GM21390 (cell line): Measurements from ENCODE around the gene NUCB1.
"Not testable (repeated sequence)": the region's sequence is repeated elsewhere in the genome, so short reads cannot be mapped to it uniquely, and the experiment has no call there.

Experiments
- ATAC-seq: cut with Tn5 transposase; IDR thresholded peaks from one replicate; pipeline ENCODE4 v1.9.1; 2021; ENCODE audit not compliant: unreplicated experiment

Gene NUCB1

DNA sequence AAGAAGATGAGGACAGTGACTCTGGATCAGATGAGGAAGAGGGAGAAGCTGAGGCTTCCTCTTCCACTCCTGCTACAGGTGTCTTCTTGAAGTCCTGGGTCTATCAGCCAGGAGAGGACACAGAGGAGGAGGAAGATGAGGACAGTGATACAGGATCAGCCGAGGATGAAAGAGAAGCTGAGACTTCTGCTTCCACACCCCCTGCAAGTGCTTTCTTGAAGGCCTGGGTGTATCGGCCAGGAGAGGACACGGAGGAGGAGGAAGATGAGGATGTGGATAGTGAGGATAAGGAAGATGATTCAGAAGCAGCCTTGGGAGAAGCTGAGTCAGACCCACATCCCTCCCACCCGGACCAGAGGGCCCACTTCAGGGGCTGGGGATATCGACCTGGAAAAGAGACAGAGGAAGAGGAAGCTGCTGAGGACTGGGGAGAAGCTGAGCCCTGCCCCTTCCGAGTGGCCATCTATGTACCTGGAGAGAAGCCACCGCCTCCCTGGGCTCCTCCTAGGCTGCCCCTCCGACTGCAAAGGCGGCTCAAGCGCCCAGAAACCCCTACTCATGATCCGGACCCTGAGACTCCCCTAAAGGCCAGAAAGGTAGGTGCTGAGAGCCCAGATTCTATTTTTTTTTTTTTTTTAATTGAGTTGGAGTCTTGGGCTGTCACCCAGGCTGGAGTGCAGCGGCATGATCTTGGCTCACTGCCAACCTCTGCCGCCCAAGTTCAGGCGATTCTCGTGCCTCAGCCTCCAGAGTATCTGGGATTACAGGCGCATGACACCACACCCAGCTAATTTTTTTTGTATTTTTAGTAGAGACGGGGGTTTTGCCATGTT lies 25.6 kb upstream of the NUCB1 start:
- no peak for ATAC-seq

DNA sequence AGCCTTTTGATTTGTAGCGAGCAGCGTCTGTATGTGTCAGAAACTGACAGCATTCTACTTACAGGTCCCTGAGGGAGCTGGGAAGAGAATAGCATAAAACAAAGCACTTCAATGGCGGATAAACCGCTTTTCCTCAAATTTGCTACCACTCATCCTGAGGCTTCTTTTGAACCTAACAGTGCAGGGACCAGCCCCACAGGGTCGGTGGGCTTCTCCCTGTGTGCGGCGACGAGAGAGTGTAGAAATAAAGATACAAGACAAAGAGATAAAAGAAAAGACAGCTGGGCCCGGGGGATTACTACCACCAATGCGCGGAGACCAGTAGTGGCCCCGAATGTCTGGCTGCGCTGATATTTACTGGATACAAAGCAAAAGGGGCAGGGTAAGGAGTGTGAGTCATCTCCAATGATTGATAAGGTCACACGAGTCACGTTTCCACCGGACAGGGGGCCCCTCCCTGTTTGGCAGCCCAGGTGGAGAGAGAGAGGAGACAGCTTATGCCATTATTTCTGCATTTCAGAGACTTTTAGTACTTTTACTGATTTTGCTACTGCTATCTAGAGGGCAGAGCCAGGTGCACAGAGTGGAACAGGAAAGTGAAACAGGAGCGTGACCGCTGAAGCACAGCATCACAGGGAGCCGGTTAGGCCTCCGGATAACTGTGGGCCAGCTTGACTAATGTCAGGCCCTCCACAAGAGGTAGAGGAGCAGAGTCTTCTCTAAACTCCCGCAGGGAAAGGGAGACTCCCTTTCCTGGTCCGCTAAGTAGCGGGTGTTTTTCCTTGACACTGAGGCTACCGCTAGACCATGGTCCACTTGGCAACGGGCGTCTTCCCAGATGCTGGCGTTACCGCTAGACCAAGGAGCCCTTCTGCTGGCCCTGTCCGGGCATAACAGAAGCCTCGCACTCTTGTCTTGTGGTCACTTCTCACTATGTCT lies 23.8 kb upstream of the NUCB1 start:
- ATAC-seq: not testable (repeated sequence)

DNA sequence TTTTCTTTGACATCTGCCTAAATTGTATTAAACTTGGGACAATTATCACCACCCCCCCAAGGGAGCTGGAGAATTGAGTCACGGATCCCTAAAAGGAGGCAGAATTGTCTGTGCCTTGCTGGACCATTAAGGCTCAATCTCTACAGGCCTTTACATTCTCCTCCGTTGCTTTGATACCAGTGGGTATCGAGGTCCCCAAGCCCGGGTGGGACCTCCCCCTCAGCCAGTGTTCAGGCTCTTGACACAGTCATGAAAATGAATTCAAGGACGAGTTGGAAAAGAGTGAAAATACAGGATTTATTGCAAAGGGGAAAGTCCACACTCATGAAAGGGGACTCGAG lies 22.3 kb upstream of the NUCB1 start:
- no peak for ATAC-seq

DNA sequence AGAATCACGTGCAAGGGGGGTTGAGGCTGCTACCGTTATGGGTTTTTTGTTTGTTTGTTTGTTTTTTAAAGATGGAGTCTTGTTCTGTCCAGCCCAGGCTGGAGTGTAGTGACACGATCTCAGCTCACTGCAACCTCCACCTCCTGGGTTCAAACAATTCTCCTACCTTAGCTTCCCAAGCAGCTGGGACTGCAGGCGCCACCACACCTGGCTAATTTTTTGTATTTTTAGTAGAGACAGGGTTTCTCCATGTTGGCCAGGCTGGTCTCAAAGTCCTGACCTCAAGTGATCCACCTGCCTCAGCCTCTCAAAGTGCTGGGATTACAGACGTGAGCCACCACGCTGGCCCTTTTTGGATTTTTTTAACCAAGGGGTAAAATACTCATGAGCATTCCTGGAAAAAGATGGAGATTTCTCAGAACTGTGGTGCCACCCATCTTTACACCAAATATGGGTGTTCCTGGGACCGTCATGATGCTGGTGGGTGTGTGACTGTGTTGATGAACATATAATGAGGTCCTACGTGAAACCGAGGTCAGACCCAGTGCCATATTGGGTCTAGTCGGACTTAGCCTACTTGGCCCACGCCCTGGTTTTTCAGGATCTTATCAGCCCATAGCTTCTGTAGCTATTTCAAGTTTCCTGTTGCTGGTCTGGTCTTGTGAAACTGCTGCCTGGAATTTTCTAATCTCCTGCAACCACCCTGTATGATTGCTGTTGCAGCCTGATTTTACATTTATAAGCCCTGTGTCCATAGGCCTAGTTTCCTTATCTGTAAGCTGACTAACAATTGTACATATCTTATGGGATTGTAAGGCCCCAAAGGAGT lies 21.7 kb upstream of the NUCB1 start:
- ATAC-seq: no peak

DNA sequence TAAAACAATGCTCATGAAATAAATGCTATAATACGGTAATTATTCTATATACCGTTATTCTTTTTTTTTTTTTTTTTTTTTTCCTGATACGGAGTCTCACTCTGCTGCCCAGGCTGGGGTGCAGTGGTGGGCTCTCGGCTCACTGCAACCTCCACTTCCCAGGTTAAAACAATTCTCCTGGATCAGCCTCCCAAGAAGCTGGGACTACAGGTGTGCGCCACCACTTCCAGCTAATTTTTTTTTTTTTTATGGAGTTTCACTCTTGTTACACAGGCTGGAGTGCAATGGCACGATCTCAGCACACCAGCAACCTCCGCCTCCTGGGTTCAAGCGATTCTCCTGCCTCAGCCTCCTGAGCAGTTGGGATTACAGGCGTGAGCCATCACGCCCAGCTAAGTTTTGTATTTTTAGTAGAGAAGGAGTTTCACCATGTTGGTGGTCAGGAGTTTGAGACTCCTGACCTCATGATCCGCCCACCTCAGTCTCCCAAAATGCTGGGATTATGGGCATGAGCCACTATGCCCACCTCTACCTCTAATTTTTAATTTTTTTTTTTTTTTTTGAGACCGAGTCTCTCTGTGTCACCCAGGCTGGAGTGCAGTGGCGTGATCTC lies 21.0 kb upstream of the NUCB1 start:
- no peak for ATAC-seq

DNA sequence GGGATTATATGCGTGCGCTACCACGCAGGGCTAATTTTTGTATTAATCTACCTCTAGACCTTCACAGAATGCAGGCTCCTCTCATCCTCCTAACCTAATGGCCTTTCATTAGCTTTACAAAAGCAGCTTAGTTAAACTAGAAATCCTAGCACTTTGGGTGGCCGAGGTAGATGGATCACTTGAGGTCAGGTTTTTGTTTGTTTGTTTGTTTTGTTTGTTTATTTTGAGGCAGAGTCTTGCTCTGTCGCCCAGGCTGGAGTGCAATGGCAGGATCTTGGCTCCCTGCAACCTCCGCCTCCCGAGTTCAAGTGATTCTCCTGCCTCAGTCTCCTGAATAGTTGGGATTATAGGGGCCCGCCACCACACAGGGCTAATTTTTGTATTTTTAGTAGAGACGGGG lies 20.4 kb upstream of the NUCB1 start:
- ATAC-seq: not testable (repeated sequence)

DNA sequence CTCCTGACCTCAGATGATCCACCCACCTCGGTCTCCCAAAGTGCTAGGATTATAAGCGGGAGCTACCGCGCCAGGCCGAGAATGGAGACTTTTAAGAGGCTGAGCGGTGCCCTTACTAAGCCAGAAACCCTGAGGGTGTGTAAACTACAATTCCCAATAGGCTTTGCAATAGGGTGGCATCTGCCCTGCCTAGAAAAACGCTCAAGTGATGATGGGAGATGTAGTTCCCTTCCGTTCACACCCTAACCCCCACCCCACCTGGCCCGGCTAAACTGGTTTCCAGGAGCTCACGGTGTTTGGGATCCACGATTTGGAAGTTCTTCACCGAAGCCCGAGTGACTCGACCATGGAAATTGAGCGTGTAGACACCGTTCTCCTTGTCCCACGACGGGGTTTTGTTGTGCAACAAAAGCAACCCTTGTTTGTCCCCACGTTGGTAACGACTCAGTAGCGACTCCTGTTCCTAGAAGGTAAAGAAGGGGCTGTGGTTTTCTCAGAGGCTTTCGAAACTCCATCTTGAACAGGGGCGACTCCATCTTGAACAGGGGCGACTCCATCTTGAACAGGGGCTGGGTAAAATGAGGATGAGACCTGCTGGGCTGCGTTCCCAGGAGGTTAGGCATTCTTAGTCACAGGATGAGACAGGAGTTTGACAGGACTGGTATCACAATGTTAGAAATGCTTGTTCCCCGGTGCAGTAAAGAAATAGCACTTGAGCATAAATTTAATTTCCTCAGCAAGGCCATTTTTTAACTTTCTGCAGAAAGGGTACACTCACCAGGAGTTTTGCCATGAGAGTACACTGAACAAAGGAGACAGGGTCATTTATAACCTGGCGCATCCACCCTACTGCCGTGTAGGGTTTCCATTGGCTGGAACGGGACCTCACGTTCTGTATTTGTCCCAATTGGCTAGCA lies 18.1 kb upstream of the NUCB1 start:
- ATAC-seq: no peak

DNA sequence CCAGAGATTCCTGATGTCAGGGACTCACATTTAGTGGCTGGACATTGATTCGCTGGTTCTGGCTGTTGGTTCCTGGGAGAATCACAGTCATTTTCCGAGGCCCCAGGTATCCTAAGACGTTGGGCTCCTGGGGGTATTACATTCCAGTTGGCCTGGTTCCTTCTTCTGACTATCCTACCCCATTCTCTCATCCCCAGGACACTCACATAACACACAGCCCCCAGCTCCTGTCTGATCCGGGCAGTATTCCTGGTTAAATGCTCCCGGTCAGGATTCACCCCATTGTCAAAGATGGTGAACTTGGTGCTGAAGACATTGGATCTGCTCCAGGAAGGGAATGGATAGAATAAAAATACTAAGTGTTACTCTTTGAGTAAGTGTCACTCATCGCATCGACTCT lies 16.4 kb upstream of the NUCB1 start:
- no peak for ATAC-seq

DNA sequence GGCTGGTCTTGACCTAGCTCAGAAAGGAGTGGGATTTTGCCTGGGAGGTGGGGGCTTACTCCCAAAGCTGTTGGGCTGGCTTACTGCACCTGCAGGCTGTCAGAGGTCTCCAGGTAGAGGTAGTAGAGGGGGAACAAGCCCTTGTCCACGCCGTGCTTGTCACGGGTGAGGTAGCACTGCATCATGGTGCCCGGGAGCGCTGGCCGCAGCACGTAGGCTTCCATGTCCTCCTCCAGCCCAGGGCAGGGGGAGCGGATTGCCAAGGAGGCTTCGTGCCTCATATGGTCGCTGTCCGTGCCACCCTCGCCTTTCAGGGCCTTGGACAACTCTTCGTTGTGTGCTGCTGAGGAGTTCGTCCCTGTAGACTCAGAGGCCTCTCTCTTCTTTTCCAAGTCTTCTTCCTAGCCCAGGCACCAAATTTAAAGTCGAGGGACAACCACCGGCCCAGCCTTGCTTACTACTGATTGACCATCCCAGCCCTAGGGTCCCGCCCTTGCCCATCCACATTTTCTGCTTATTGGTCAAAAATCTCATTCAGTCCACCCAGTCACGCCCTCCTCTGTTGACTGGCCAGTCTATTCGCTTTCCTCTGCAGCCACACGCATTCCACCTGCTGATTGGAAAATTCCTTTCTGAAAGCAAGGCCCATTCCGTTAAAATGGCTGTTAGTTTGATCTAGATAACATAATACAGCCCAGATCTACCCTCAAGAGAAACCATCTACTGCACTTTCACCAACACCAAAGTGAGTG lies 12.1 kb upstream of the NUCB1 start:
- no peak for ATAC-seq

DNA sequence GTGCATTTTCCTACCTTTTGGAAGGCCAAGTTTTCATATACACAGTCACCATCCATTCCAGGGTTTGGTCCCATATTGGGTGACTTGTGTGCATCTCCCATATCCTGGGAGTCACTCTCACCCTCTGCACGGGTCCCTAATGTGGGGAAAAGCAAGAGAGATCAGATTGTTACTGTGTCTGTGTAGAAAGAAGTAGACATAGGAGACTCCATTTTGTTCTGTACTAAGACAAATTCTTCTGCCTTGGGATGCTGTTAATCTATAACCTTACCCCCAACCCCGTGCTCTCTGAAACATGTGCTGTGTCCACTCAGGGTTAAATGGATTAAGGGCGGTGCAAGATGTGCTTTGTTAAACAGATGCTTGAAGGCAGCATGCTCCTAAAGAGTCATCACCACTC lies 10.6 kb upstream of the NUCB1 start:
- not testable (repeated sequence) for ATAC-seq

DNA sequence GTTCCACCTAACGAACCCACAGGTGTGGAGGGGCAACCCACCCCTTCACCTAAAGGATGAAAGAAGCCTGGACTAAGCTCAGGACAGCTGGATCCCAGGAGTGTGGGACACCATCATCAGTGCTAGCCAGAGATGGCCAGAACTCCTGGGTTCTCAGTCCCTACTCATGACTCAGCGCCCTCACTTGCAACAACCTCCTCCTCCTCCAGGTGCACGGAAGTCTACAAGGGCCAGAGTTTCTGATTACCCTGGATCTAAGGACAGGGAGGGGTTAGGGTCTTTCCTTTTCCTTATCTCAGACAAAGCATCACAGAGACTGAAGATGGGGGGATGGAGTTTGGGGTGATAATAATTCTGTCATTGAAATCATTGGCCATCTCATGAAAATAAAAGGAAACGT lies 9.6 kb upstream of the NUCB1 start:
- no peak for ATAC-seq

DNA sequence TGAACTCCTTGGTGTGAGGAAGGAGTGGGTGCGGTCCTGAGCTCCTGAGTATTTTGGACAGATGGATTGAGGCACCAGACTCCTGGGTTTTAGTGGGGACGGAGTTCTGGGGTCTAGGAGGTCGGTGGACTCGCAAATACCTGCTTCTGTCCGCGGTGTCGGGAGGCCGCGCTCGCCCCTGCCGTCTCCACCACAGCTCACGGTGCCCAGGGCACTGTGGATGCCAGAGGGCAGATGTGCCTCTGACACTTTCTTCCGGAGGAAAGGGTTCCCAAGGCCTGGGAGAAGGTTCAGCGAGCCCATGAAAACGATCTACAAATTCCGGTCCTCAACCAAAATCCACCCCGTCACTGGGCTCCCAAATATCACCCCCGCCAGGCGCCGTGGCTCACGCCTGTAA lies 4.9 kb upstream of the NUCB1 start:
- no peak for ATAC-seq

DNA sequence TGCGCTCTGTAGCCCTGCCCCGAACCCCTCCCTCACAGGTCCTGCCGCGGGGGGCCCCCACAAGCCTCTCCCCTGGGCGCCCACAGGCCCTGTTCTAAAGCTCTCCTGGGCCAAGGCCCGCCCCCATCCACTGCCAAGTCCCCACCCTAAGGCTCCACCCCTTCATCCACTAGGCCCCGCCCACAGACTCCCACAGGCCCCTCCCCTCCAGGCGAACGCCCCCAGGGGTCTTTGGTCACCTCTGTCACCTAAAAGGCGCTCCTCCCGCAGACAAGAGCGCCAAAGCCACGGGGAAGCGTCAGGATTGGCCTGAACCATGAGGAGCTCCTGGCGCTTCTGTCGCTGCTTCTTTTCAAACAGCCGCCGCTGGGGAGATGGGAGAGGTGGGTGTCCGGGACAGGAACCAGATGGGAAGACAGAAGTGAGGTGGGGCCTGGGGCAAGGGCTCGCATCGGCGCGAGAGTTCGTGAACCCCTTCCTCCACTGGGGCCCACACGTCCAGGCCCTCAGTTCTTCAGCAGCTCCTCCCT lies 3.9 kb upstream of the NUCB1 start:
- no peak for ATAC-seq

DNA sequence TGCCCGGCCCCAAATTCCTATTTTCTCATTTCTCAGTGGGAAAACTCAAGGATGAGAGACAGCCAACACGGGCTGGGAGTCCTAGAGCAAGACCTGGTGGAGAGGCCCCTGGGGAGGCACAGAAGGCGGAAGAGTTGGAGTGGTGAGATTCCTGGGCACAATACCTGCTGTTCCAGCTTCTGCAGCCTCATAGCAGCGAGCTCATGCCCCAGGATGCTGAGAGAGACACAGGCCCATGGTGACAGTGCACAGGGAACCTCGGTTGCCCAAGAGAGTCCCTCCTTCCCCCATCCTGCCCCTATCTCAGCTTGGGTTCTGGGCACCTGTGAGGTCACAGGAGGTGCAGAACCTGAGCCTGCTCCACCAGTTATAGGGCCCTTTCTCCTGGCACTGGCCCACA lies 2.9 kb upstream of the NUCB1 start:
- ATAC-seq: no peak

DNA sequence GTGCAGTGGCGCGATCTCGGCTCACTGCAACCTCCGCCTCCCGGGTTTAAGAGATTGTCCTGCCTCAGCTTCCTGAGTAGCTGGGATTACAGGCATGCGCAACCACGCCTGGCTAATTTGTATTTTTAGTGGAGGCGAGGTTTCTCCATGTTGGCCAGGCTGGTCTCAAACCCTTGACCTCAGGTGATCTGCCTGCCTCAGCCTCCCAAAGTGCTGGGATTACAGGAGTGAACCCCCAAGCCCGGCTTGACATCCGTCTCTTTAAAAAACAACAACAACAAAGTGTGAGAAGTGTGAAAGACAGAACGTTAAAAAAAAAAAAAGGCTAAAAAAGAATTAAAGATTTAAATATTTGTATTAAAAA lies 744 bp upstream of the NUCB1 start:
- ATAC-seq: not testable (repeated sequence)

DNA sequence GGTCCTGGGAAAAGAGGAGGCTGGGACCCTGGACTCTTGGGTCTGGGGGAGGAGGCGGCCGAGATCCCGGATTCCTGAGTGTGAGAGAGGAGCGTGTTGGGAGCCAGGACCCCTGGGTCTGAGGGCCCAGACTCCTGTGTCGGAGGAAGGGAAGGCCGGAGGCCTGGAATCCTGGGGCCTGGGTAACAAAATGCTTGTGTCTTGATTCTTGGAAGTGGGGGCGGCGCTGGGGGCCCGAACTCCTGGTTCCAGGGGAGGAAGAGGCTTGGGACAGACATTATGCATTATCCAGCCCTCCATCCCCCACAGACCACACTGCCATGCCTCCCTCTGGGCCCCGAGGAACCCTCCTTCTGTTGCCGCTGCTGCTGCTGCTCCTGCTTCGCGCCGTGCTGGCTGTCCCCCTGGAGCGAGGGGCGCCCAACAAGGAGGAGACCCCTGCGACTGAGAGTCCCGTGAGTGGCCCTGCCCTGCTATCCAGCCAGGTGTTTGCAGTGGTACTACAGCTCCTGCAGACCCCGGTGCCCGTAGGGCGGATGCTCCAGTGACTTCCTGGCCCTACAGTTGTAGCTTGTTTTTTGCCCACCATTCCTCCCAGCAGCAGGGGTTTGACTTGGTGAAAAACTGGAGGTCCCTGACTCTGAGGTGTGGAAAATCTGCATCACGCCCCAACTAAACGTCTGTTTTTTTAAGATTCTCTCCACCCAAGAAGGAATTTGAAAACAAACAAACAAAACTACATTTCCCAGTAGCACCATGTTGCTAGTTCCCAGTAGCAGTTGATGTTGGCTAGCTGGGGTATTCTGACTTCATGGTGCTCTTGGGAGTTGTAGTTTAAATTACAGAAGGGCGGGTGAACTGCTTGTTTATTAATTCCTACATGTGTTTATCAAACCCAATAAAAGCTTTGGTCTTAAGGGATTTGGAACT lies 630 bp downstream of the NUCB1 start:
- ATAC-seq: no peak

DNA sequence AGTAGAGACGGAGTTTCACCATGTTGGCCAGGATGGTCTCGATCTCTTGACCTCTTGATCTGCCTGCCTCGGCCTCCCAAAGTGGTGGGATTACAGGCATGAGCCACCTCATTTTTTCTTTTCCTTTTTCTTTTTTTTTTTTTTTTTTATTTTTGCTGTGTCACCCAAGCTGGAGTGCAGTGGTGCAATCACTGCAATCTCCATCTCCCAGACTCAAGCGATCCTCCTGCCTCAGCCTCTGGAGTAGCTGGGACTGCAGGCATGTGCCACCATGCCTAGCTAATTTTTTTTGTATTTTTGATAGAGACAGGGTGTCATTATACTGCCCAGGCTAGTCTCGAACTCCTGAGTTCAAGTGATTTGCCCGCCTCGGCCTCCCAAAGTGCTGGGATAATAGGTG lies 2.2 kb downstream of the NUCB1 start:
- ATAC-seq: not testable (repeated sequence)

DNA sequence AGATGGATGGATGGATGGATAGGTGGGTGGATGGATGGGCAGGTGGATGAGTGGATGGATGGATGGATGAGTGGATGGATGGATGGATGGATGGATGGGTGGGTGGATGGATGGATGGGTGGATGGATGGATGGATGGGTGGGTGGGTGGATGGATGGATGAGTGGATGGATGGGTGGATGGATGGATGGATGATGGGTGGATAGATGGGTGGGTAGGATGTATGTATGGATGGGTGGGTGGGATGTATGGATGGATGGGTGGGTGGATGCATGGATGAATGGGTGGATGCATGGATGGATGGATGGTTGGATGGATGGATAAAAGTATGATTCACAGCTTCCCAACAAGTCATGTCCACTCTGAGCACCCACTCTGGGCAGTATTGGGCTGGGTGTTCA lies 3.7 kb downstream of the NUCB1 start:
- not testable (repeated sequence) for ATAC-seq
